GM06990 (cell line): Measurements from ENCODE around the gene LRRC45.

Source experiments
- DNase-seq: peaks from one replicate; pipeline ENCODE4 v3.0.0-alpha.2; 2011; ENCODE audit not compliant: insufficient read length; ENCODE audit errors: extremely low read depth
- H3K27me3 ChIP-seq: replicated peaks from 2 replicates; pipeline ENCODE4 v1.6.0; 2011; ENCODE audit warnings: low read length; ENCODE audit not compliant: control insufficient read depth, insufficient read depth
- H3K36me3 ChIP-seq: 2 replicates; pipeline ENCODE4 v1.5.1; 2011; ENCODE audit warnings: low read length; ENCODE audit not compliant: control insufficient read depth, insufficient read depth
- H3K4me3 ChIP-seq: replicated peaks from 2 replicates; pipeline ENCODE4 v1.5.1; 2011; ENCODE audit warnings: low read depth, mild to moderate bottlenecking, control low read depth, low read length
- TF ChIP-seq, protein P1 (sequence below): IDR thresholded peaks from 2 replicates; pipeline ENCODE4 v1.5.1; 2011; ENCODE audit warnings: low read length, control low read depth, mild to moderate bottlenecking, inconsistent platforms; ENCODE audit not compliant: insufficient read depth, poor library complexity, severe bottlenecking

The LRRC45 gene

DNA sequence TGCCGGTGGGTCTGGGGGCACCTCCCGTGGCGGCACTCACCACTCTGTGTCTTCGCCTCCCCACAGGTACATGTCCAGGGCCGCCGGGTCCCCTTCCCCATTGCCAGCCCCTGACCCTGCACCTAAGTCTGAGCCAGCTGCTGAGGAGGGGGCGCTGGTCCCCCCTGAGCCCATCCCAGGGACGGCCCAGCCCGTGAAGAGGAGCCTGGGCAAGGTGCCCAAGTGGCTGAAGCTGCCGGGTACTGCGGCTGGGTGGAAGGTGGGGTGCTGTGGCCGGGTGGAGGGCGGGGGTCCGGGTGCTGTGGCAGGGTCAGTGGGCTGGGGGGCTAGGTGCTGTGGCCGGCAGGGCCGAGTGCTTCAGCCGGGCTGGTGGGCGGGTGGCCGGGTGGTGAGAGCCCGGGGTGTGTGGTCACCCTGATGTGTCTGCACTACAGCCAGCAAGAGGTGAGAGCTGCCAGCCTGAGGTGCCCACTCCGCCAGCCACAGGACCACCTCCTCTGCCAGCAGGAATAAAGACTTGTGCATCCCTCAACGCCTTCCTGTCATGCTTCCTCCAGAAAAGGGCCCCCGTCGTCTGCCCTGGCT is 6.1 kb upstream of the LRRC45 start:
- TF ChIP-seq, protein P1, sequence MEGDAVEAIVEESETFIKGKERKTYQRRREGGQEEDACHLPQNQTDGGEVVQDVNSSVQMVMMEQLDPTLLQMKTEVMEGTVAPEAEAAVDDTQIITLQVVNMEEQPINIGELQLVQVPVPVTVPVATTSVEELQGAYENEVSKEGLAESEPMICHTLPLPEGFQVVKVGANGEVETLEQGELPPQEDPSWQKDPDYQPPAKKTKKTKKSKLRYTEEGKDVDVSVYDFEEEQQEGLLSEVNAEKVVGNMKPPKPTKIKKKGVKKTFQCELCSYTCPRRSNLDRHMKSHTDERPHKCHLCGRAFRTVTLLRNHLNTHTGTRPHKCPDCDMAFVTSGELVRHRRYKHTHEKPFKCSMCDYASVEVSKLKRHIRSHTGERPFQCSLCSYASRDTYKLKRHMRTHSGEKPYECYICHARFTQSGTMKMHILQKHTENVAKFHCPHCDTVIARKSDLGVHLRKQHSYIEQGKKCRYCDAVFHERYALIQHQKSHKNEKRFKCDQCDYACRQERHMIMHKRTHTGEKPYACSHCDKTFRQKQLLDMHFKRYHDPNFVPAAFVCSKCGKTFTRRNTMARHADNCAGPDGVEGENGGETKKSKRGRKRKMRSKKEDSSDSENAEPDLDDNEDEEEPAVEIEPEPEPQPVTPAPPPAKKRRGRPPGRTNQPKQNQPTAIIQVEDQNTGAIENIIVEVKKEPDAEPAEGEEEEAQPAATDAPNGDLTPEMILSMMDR = no peak
- Histone ChIP-seq H3K27me3 (no peaks in the 10 kb centered on the region), H3K36me3 (no peaks in the 10 kb centered on the region; the same call in none of the 2 replicates), H3K4me3 (no peak overlapping the region)
- no peak for DNase-seq

DNA sequence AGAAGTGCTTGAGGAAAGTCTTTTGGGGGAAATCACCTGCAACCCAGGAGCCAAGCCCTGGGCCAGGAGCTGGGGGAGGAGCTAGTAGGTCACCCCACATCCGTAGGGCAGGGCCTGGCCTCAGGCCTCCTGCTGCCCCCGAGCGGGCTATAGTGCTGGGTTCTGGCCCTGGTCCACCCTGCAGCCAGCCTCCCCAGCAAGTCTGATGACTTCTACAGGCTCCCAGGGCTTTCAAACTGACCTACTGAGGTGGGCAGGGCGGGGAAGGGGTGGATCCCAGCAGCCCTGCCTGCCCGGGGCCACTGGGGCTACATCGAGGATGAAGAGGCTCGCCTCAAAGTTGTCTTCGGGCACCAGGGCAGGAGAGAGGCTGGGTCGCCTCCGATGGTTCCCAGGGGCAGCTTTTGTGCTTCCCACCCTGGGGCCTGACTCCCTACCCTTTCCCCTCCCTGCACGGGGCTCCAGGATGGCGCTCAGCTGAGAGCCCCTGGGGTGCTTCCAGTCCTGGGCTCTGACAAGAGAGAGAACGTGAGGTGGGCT is 5.4 kb upstream of the LRRC45 start:
- TF ChIP-seq, protein P1 = no peak
- DNase-seq = no peak
- Histone ChIP-seq H3K4me3 (no peak overlapping the region), H3K27me3 (no peaks in the 10 kb centered on the region), H3K36me3 (no peaks in the 10 kb centered on the region; the same call in none of the 2 replicates)

DNA sequence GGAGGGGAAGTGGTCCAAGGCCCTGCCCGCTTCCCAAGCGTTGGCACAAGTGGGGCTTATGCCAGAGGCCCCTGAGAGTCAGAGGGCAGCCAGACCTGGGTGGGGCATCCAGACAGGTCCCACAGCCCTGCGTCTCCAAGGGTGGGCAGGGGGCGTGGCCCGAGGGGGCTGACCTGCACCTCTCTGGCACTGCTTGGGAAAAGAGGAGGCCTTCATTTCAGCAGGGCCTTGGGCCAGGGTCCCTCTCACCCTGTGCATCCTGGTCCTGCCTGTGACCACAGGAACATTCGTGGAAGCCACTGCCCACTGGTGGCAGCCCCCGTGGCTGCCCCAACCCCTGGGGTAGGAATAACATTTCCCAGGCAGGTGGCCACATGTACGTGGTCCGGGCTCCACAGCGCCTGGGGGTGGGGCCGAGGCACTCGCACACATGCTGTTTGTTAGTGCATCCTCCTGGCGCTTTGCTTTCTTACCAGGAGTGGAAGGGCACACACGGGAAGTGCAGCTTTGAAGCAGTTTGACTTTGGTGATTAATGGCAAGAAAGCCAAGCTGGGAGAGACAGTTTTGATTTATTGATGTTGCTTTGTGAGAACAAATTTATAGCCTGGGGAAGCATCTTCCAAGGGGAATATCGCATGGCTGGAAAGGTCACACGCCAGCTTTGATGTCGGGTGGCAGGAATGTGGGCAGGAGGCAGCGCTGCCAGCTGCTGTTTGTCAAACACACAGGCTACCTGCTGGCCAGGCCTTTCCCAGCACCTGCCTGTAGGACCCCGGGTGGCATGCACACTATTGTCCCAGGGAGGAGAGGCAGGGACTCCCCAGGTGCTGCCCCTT is 4.7 kb upstream of the LRRC45 start:
- Histone ChIP-seq H3K36me3 (no peaks in the 10 kb centered on the region; the same call in none of the 2 replicates), H3K4me3 (no peak overlapping the region), H3K27me3 (no peaks in the 10 kb centered on the region)
- TF ChIP-seq, protein P1 = no peak
- no peak for DNase-seq

DNA sequence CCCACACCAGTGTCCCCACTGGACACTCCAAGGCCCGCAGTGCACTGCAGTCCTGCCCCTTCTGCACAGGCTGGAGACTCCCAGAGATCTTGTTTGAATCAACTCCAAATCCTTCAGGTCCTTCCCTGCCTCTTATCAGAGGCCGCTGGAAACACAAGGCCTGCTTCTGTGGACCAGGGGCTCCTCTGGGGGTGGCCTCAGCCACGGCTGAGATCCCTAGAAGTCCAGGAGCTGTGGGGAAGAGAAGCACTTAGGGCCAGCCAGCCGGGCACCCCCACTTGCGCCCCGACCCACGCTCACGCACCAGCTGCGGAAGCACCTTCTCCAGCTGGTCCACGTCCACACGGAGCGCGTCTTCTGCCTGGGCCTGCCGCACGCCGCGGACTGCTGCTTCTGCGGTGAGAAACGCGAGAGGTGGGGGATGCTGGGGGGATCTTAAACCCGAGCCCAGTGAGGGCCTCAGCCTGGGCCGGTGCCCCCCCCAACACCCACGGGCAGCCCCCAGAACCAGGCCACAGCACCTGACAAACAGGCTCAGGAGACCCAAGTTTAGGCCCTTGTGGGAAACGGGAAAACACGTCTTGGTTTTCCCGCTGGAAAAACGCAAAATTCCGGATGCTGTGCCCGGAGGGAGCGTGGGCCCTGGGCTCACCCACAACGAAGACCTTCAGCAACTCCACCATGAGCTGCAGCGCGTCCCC is 4.0 kb upstream of the LRRC45 start:
- H3K4me3 ChIP-seq = no peak overlapping the region
- TF ChIP-seq, protein P1 = no peak

DNA sequence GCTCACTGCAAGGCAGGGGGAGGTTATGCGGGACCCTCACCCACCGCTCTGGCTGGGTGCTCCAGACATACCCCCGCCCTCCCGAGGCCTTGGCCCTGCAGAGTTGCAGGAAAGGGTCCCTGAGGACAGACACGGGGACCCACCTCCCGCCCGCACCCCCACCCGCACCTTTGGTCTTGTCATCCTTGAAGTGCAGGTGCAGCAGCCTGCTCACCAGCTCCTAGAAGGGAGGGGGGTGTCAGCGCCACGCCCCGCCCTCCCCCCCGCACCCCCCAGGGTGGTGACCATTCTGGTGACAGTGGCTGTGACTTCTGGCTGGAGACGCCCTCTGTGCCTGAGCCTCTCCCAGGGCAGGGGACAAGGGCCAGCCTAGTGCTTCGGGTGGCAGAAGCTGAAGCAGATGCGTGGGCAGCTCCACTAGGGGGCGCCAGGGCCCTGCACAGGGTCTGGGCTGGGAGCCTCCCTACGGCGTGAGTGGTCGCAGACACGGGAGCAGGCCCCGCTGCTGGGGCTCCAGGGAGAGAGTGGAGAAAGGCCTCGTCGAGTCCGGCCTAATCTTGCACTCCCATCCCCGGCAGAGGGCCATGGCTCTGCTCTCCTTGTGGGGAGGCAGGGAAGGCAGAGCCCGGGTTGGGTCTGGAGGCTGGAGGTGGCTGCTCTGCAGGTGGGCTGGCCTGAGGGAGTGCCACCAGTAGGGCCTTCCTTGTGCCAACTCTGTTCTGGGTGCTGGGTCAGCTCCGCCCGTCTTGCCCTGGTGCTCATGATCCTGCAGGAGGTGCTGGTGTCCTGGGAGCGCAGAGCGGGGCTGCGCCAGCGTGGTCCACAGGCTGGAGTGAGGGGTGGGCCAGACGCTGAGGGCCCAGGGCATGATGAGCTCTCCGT is 3.2 kb upstream of the LRRC45 start:
- no peaks in the 10 kb centered on the region; the same call in none of the 2 replicates for H3K36me3 ChIP-seq
- peak; percentile 61 for DNase-seq
- TF ChIP-seq, protein P1 = peak; percentile 92

More for the DNA sequence above, 4.0 kb upstream of the LRRC45 start:
- DNase-seq = no peak
- Histone ChIP-seq H3K36me3 (no peaks in the 10 kb centered on the region; the same call in none of the 2 replicates), H3K27me3 (no peaks in the 10 kb centered on the region)

More for the DNA sequence above, 3.2 kb upstream of the LRRC45 start:
- Histone ChIP-seq H3K4me3 (no peak overlapping the region), H3K27me3 (no peaks in the 10 kb centered on the region)
